Testis (tissue), 2 donors: ENCODE measurements around the gene CLEC7A.

Experiments
- CTCF ChIP-seq, 3 experiments: fragments of 450-650 bp in 2 of 3; fragments of 200-600 bp in 1 of 3; sonication (generic) in 1 of 3; IDR thresholded peaks; one replicate each; pipeline ENCODE4 v1.5.1; 2016 to 2019; ENCODE audit warnings: antibody characterized with exemption in 3 of 3, mild to moderate bottlenecking in 2 of 3, moderate library complexity in 1 of 3
- POLR2A ChIP-seq: fragments of 450-650 bp; IDR thresholded peaks from one replicate; pipeline ENCODE4 v1.6.1; 2017; ENCODE audit warnings: antibody characterized with exemption, mild to moderate bottlenecking, moderate library complexity

DNA sequence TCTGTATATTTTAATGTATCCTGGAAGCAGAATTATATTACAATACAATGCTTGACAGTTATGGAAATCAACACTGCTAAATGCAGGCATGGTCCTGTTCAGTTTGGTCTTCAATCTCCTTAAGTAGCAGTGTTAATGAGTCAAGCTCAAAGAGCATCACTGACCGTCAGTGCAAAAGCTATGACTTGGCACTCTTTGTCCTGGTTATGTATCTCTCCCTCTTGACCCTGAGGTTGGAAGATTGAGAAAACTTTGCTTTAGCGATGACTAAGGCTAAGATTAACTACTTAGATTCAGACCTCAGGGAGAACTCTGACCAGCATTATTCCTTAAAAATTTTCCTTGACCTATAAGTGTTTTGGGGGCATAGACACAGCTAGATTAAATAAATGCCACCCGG is 10.9 kb downstream of the CLEC7A start:
- TF ChIP-seq POLR2A (no peak), CTCF (IDR thresholded peaks at IDR 0.05) (no peak)
